ENCODE data around the gene RELL2. TPM values are rescaled to one million over a fixed set of nuclear protein-coding genes. Genes with fewer than 3 reads are reported as not detected.

The RELL2 gene
- total RNA-seq, 1 experiment from 2014 or later = 3.3 TPM

DNA sequence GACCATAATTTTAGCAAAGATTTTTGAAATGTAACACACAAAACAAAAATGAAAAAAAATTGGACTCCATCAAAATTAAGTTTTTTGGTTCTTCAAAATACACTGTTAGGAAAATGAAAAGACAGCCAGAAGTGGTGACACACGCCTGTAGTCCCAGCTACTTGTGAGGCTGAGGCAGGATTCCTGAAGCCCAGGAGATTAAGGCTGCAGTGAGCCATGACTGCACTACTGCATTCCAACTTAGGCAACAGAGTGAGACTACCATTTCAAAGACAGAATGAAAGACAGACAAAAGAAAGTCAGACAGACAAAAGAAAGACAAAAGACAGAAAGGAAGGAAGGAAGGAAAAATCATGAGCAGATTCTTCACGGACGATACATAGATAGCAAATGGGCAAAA, 25.5 kb upstream of the RELL2 start:
- CTCF ChIA-PET = no interaction called here
- peaks cover 52% of the 10 kb centered on the region for H4K20me1 ChIP-seq (ENCODE audit: insufficient read depth)

DNA sequence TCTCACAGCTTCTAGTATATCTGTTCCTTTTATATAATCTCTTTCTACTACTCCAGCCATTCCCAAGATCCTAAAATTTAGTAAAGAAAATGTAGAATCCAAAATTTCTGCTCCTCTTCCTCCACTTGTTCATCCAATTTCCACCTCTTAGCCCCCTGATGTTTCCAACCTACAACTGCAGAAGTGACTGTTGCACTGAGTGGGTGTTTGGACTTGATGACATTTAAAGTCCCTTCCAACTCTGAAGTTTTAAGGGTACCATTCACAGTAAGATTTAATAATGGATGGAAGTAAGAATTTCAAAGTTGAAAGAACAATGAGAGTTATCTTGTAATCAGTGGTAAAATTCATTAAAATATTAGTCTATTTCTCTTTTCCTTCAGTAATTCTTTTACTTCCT, 23.5 kb upstream of the RELL2 start:
- intact Hi-C loops (cut with micrococcal nuclease; ENCODE audit: unreplicated experiment) = no loop called here
- H3K9me3 ChIP-seq (ENCODE audit: insufficient read depth, low read depth) = no peaks in the 10 kb centered on the region
- peaks cover 25% of the 10 kb centered on the region for H3F3A ChIP-seq (ENCODE audit: insufficient read depth, low read depth)
- H3K4me2 ChIP-seq = no peak overlapping the region
- no peak for TF ChIP-seq EZH2 (IDR thresholded peaks at IDR 0.05; ENCODE audit: low read depth)
- TF ChIP-seq, protein P1, sequence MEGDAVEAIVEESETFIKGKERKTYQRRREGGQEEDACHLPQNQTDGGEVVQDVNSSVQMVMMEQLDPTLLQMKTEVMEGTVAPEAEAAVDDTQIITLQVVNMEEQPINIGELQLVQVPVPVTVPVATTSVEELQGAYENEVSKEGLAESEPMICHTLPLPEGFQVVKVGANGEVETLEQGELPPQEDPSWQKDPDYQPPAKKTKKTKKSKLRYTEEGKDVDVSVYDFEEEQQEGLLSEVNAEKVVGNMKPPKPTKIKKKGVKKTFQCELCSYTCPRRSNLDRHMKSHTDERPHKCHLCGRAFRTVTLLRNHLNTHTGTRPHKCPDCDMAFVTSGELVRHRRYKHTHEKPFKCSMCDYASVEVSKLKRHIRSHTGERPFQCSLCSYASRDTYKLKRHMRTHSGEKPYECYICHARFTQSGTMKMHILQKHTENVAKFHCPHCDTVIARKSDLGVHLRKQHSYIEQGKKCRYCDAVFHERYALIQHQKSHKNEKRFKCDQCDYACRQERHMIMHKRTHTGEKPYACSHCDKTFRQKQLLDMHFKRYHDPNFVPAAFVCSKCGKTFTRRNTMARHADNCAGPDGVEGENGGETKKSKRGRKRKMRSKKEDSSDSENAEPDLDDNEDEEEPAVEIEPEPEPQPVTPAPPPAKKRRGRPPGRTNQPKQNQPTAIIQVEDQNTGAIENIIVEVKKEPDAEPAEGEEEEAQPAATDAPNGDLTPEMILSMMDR (conservative IDR thresholded peaks at IDR 0.05) = no peak
- H3K4me3 ChIP-seq = no peak overlapping the region
- peaks cover 14% of the 10 kb centered on the region for H3K36me3 ChIP-seq (ENCODE audit: low read depth)
- no peak overlapping the region for H2AFZ ChIP-seq
- POLR2A ChIA-PET (ENCODE audit: unreplicated experiment) = interaction anchor here (0.6 kb wide), 1 partner anchor 265 kb away, joined by 5 read pairs; no protein-coding TSS in a partner anchor
- peaks cover 94% of the 10 kb centered on the region for H3K79me2 ChIP-seq (ENCODE audit: low read depth)
- H3K27me3 ChIP-seq (ENCODE audit: insufficient read depth, low read depth) = no peaks in the 10 kb centered on the region
- no peak for DNase-seq
- CTCF ChIA-PET = no interaction called here
- H3K4me1 ChIP-seq (replicated peaks; ENCODE audit: insufficient read depth) = peaks cover 18% of the 10 kb centered on the region
- BruUV-seq (replicated peaks) = no TSS peak
- no peak overlapping the region for H3K27ac ChIP-seq
- H4K20me1 ChIP-seq (ENCODE audit: insufficient read depth) = peaks cover 53% of the 10 kb centered on the region
- no peaks in the 10 kb centered on the region for H3K9me2 ChIP-seq (ENCODE audit: insufficient read depth)

More for the DNA sequence above, 25.5 kb upstream of the RELL2 start:
- Histone ChIP-seq H3K27me3 (ENCODE audit: insufficient read depth, low read depth) (no peaks in the 10 kb centered on the region), H3K9me3 (ENCODE audit: insufficient read depth, low read depth) (no peaks in the 10 kb centered on the region), H2AFZ (no peak overlapping the region), H3K36me3 (ENCODE audit: low read depth) (peaks cover 14% of the 10 kb centered on the region), H3K9me2 (ENCODE audit: insufficient read depth) (no peaks in the 10 kb centered on the region), H3K4me1 (replicated peaks; ENCODE audit: insufficient read depth) (peaks cover 2% of the 10 kb centered on the region; the same call in 1 of the 2 replicates), H3K27ac (no peak overlapping the region), H3F3A (ENCODE audit: insufficient read depth, low read depth) (peaks cover 15% of the 10 kb centered on the region), H3K4me2 (no peak overlapping the region), H3K4me3 (no peak overlapping the region), H3K79me2 (ENCODE audit: low read depth) (peaks cover 97% of the 10 kb centered on the region)
- intact Hi-C loops (cut with micrococcal nuclease; ENCODE audit: unreplicated experiment) = no loop called here
- DNase-seq = no peak
- POLR2A ChIA-PET (ENCODE audit: unreplicated experiment) = no interaction called here
- no TSS peak for BruUV-seq (replicated peaks)
- TF ChIP-seq, protein P1 (conservative IDR thresholded peaks at IDR 0.05) = no peak
- no peak for TF ChIP-seq EZH2 (IDR thresholded peaks at IDR 0.05; ENCODE audit: low read depth)

DNA sequence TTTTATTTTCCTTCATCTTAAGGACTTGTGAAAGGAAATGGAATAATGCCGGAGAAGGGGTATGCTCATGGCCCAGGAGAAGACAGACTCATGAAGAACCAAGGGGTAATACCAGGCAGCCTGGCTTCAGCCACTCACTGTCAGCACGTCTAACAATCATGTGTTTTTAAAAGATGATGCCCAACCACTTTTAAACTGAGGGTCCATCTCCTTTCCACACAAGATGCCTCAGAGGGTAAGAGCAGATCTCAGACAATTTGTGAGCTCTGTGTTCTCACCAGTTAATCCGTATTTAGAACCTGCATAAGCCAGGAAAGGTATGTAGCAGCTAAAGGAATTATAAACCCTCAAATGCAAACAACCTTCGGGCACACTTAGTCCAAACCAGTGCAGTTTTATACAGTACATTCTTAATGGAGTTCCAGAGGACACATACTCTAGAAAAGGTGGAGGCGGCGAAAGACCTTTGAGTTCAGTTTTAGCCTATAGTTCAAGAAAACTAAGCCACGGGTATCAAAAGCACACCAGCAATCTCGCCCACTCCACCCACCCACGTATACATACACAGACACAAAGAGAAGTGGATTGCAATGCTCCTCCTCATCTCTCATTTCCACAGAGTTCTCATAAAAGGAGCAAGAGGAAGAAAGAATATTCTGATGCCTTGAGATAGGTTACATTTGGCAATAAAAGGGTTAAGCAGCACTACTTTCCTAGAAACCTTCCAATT, 20.6 kb upstream of the RELL2 start:
- Histone ChIP-seq H3K79me2 (ENCODE audit: low read depth) (peaks cover 66% of the 10 kb centered on the region), H2AFZ (no peak overlapping the region), H3K36me3 (ENCODE audit: low read depth) (peaks cover 14% of the 10 kb centered on the region), H3K9me3 (ENCODE audit: insufficient read depth, low read depth) (no peaks in the 10 kb centered on the region), H4K20me1 (ENCODE audit: insufficient read depth) (peaks cover 37% of the 10 kb centered on the region), H3K27ac (no peak overlapping the region), H3F3A (ENCODE audit: insufficient read depth, low read depth) (peaks cover 37% of the 10 kb centered on the region), H3K9me2 (ENCODE audit: insufficient read depth) (no peaks in the 10 kb centered on the region), H3K4me1 (replicated peaks; ENCODE audit: insufficient read depth) (peaks cover 18% of the 10 kb centered on the region), H3K4me3 (no peak overlapping the region), H3K4me2 (peak overlapping the region; percentile 91), H3K27me3 (ENCODE audit: insufficient read depth, low read depth) (no peaks in the 10 kb centered on the region)
- POLR2A ChIA-PET (ENCODE audit: unreplicated experiment) = interaction anchor here (0.6 to 0.7 kb wide), 2 partner anchors 12 to 1133 kb away, joined by 5 to 16 read pairs; no protein-coding TSS in a partner anchor
- intact Hi-C loops (cut with micrococcal nuclease; ENCODE audit: unreplicated experiment) = no loop called here
- DNase-seq = no peak
- no TSS peak for BruUV-seq (replicated peaks)
- CTCF ChIA-PET = no interaction called here
- no peak for TF ChIP-seq EZH2 (IDR thresholded peaks at IDR 0.05; ENCODE audit: low read depth)
- TF ChIP-seq, protein P1 (conservative IDR thresholded peaks at IDR 0.05) = no peak

All from PC-9 (cell line).